CD4-positive, alpha-beta T cell treated with Interleukin-12 subunit alpha and Interleukin-12 subunit beta, for 1 hour (primary cell): ENCODE results near the gene MYO1D.
"Not testable (repeated sequence)": the region's sequence is repeated elsewhere in the genome, so short reads cannot be mapped to it uniquely, and the experiment has no call there.

ENCODE experiments used
- DNase-seq: peaks from one replicate; pipeline ENCODE4 v3.0.0-alpha.2; 2020

Gene MYO1D

DNA sequence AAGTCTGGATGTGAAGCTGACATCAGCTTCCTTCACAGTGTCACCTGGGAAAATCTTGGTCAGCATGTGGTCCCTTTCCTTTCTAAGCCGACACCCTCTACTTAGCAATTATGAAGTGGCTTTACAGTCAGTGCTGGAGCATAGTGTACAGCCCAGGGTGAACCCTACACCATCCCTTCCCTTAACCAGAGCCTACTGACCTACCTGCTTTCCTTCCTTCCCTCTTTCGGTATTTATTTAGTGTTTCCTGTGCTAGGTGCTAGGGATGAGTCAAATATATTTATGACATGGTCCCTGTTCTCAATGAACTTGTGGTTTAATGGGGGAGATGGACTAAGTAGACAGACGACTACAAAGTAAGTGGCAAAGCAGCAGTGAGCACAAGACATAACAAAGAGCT is 312.6 kb downstream of the MYO1D start:
- DNase-seq = no peak

- no peak for DNase-seq
These were observed 313.3 kb downstream of the MYO1D start for GRCh38 chr17:32563583-32563982.

DNA sequence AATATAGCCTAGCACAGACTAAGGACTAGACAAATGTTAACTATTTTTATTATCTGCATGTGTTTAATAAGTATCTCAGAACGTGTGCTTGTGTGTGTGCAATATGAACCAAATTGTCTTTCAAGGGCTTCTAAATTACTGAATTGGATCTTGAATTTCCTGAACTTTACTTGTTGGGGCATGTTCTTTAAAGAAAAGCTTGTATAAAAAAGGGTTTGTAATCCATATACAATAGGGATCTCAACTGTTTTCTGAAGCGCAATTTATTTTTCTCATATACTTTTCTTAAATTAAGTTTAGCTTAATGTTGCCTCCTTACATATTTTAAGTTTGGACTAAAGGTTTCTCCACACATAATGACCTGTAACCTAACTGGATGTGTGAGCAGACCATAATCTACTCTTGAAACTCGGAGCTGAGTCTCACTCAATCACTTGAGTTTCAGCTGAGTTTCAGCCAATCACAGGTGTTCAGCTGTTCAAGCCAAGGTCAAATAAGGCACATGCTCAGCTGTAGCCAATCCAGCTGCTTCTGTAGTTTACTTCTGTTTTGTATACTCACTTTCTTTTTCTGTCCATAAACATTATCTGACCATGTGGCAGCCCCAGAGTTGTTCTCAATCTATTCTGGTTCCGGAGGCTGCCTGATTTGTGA is 317.8 kb downstream of the MYO1D start:
- no peak for DNase-seq

GRCh38 chr17:32558326-32558955 is 318.5 kb downstream of the MYO1D start:
- DNase-seq = no peak

DNA sequence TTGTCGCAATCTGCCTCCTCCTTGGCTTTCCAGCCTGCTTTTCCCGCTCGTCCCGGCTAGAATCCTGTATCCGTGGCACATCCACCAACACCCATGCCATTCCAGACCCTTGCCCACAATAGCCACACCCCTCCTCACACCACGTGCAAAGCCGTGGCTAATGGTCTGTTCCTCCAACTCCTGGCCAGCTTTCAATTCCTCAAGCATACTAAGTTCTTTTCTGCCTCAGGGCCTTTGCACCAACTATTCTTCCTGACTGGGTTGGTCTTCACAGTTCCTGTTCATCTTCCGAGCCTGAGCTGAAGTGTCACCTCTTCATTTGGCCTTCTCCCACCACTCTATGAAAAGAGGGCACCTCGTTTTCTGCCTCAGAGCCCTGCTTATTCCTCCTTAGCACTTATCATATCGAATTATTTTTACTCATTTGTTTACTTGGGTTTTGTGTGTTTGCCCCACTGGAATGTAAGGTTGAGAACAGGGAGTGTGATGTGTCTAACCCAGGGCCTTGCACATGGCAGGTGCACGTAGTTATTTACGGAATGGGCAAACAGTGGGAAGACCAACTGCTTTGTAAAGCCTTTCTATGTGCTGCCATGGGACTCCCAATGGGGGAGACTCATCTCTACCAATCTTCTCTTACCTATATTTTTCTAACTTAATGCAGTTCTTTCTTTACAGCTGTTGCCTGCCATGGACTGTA is 321.2 kb downstream of the MYO1D start:
- no peak for DNase-seq

- DNase-seq = no peak
These were observed 323.8 kb downstream of the MYO1D start for GRCh38 chr17:32553168-32553567.

- DNase-seq = no peak
These were observed 324.6 kb downstream of the MYO1D start for GRCh38 chr17:32552280-32552679.

- peak; percentile 22 for DNase-seq
These were observed 325.6 kb downstream of the MYO1D start for GRCh38 chr17:32551186-32551955.

DNA sequence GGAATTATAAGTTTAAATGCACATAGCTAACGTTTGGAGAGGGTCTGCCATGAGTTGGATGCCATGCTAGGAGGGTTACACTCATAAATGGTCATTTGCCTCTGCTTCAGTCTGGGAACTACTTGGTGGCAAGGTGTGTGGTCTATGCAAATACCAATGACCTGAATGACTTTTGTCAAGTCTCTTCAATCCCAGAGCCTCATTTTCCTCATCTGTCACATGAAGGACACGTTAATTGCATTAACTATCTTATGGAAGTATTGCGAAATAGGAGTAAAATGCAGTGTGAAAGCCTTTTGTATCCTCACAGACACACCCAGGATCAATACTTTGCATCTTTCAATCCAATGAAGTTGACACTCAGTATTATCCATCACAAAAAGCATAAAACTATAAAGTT is 327.4 kb downstream of the MYO1D start:
- no peak for DNase-seq

DNA sequence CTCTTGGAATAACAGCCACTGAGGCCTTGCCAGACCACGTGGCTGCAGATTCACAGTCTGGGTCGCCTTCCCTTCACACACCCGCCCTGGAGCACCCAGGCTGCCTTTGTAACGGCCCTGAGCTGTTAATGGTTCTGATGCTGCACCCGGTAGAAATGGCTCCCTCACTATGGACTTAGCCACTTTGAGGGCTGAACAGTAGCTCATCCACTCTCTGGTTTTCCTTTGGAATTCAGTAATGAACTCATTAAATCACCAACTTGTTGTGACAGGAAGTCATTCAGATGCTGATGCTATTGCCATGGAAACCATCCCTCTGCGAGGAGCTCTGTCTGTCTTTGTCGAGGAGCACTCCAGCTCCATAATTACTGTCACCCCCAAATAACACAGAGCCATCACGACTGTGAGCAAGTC is 330.9 kb downstream of the MYO1D start:
- DNase-seq = no peak

GRCh38 chr17:32542186-32542585 is 334.7 kb downstream of the MYO1D start:
- no peak for DNase-seq

GRCh38 chr17:32541640-32542039 is 335.3 kb downstream of the MYO1D start:
- DNase-seq = no peak

GRCh38 chr17:32536736-32537643 is 339.9 kb downstream of the MYO1D start:
- no peak for DNase-seq

GRCh38 chr17:32533296-32533695 is 343.6 kb downstream of the MYO1D start:
- DNase-seq = no peak

DNA sequence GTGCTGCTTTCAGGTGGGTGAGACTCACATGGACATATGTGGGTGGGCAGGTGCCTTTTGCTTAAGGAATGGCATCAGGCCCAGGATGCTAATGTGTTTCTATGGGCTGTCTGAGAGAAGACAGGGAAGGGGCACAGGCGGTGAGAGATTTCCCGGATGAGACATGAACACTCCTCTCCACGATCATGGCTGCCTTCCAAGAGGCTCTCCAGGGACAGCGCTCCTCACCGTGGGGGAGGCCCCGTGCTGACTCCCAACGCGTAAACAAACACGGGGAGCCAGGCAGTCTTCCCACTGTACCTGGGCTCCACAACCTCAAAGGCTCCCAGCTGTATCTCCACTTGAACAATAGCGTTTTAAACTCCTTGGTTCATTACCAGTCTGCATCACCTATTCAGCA is 347.3 kb downstream of the MYO1D start:
- DNase-seq = no peak

DNA sequence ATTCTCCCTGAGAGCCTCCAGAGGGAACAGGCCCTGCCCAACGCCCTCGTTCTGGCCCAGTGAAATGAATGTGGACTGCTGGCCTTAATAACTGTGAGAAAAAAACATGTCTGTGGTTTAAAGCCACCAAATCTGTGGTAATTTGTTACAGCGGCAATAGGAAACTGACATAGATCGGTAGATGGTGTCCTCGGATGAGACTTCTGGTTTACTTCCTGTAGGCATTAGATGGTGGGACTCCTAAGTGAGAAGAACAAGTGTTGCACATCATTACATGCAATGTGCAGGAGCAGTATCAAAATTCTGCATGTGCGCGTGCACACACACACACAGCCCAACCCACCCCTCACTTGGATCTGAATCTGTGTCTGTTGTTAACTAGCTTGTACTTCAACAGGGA is 348.1 kb downstream of the MYO1D start:
- peak; percentile 28 for DNase-seq

DNA sequence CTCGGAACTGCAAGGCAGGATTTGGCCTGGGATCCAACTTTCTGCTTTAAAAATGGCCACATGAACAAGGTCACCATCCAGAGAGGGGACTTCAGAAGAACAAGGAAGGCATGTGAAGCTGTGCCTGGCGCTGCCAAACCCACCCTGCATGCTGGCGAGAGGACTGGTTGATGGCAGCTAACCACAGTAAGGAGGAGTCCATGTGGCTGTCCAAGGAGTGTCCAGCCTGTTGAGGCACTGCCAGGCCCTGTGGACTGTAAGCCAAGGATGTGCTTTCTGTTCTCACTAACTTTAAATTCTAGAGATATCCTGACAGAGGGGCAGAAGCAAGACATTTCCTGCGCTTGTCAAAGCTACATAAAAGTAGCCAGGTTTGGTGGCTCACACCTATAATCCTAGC is 349.8 kb downstream of the MYO1D start:
- no peak for DNase-seq

DNA sequence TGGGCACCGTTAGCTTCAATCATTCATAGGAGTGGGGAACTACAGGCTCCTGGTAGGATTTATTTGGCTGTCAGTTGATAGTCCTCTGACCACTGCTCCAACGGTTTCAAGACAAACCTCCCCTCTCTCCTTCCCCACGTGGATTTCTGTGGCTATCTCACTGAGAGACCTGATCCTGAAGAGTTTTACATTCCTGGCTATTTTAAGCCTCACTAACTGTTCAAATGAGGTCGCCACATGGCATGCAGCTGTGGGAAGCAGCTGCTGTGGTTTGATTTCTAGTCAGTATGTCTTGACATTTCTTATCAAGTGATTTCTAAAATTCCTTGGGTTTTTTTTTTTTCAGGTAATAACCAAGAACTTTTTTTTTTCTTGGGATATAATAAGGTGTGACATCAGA is 351.8 kb downstream of the MYO1D start:
- DNase-seq = no peak

- not testable (repeated sequence) for DNase-seq
These were observed 352.4 kb downstream of the MYO1D start for GRCh38 chr17:32524553-32524880.

GRCh38 chr17:32523827-32524552 is 352.9 kb downstream of the MYO1D start:
- peak; percentile 42 for DNase-seq

DNA sequence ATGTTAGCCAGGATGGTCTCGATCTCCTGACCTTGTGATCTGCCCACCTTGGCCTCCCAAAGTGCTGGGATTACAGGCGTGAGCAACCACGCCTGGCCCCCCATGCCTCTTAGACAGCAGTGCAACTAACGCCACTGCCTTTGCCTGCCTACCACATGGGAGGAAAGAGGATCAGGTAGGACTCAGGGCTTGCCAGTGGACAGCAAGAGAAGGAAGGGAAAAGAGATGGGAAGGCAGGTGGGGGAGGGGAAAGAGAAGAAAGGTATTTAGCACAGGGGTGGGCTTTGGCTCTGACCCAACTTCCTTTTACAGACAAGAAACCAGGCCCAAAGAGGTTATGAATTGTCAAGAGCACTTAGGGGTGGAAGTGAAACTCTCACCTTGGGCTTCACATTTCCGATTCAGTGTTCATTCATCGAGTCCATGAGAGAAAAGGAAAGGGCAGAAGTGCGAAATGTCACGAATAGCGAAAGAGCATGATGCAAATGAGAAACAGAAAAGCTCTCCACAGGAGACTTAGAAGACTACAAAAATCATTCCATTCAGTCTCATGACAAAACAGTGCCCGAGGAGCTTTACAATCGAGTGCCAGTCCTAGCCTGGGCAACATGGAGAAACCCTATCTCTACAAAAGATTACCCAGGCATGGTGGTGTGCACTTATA is 353.8 kb downstream of the MYO1D start:
- peak; percentile 51 for DNase-seq
